Measurements from ENCODE around the gene DDX10. TPM values are rescaled to one million over a fixed set of nuclear protein-coding genes. Genes with fewer than 3 reads are reported as not detected.

Gene DDX10
- total RNA-seq, 4 donors from 2014 or later: 11.5 to 22.0 (median 14.3) TPM

DNA sequence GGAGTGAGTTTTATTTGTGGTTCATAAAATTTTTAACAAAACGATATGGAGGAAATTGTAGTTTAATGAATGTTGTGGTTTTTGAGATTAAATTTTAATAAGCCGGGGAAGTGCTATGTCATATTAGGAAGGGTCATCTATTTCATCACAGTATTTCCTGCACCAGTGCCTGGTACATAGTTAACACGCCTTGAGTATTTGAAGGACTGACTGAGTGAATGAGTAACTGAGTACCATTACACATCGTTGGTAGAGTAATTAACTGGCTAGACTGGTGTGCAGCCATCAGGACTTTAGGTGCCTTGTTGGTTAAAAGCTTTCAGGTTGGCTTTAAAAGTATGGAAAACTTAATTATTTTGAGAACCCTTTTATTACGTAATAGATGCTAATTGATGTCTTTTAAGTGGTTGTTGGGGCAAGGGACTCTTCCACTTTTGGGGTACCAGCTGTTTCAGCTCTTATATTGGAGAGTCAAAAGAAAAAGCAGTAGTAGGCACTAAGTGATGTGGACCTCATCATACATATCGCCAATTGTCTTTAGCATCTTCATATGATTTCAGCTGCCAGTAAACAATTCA lies 101.8 kb downstream of the DDX10 start:
- no peaks in the 10 kb centered on the region for H3K9me3 ChIP-seq
- no peak for TF ChIP-seq EP300 (IDR thresholded peaks at IDR 0.05)
- no peak for TF ChIP-seq POLR2A (IDR thresholded peaks at IDR 0.05; ENCODE audit: low read depth)
- TF ChIP-seq, protein P1, sequence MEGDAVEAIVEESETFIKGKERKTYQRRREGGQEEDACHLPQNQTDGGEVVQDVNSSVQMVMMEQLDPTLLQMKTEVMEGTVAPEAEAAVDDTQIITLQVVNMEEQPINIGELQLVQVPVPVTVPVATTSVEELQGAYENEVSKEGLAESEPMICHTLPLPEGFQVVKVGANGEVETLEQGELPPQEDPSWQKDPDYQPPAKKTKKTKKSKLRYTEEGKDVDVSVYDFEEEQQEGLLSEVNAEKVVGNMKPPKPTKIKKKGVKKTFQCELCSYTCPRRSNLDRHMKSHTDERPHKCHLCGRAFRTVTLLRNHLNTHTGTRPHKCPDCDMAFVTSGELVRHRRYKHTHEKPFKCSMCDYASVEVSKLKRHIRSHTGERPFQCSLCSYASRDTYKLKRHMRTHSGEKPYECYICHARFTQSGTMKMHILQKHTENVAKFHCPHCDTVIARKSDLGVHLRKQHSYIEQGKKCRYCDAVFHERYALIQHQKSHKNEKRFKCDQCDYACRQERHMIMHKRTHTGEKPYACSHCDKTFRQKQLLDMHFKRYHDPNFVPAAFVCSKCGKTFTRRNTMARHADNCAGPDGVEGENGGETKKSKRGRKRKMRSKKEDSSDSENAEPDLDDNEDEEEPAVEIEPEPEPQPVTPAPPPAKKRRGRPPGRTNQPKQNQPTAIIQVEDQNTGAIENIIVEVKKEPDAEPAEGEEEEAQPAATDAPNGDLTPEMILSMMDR (IDR thresholded peaks at IDR 0.05): no peak
- no peak for TF ChIP-seq POLR2AphosphoS5 (IDR thresholded peaks at IDR 0.05)
- no peaks in the 10 kb centered on the region for H3K27me3 ChIP-seq
- no peak for DNase-seq (ENCODE audit: extremely low spot score)
- H3K4me3 ChIP-seq: no peak overlapping the region
- intact Hi-C loops (cut with DNase I): no loop called here
- no peaks in the 10 kb centered on the region for H3K4me1 ChIP-seq
- H3K27ac ChIP-seq (replicated peaks in 1 of 4): no peak overlapping the region
- WGBS: 93% methylated on average over 6 of the region's 6 CpGs
- no peaks in the 10 kb centered on the region for H3K36me3 ChIP-seq

DNA sequence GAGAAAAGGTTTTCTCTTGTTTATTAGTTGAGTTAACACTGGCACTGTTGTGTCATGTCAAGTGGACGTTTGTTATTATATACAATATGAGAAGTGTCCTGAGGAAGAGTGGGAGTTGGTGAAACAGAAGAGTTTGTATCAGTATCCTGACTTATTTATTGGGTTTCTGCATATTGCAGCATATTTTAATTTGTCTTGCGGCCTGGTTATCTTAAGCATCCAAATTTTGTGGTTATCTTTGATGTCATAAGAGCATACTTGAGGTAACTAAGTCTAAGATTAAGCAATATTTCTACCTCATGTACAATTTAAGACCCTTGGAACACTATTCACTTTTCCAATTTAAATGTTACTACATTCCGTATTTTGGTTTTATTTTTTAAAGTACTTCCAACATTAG lies 103.5 kb downstream of the DDX10 start:
- Histone ChIP-seq H3K4me3 (no peak overlapping the region), H3K4me1 (no peaks in the 10 kb centered on the region), H3K36me3 (no peaks in the 10 kb centered on the region), H3K9me3 (no peaks in the 10 kb centered on the region), H3K27me3 (no peaks in the 10 kb centered on the region), H3K27ac (replicated peaks in 1 of 4) (no peak overlapping the region)
- TF ChIP-seq POLR2A (IDR thresholded peaks at IDR 0.05; ENCODE audit: low read depth): no peak
- no peak for TF ChIP-seq POLR2AphosphoS5 (IDR thresholded peaks at IDR 0.05)
- TF ChIP-seq, protein P1 (IDR thresholded peaks at IDR 0.05): no peak
- TF ChIP-seq EP300 (IDR thresholded peaks at IDR 0.05): no peak
- WGBS: 95% methylated on average over 3 of the region's 3 CpGs
- DNase-seq (ENCODE audit: extremely low spot score): no peak
- intact Hi-C loops (cut with DNase I): no loop called here

DNA sequence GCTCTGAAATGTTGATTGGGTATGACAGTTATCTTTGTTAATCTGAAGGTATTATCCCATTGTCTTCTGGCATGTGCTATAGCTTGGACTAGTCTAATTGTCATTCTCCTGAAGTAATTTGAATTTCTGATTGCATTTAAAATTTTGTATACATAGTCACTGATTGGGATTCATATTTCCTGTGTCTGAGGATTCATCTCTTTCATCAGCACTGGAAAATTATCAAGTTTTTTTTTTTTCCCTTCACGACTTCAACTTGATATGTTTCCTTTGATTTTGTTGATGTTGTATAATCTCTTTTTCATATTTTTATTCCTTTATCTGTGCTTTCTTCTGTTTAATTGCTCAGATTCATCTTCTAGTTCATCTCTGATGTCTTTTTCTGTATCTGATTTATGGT lies 104.1 kb downstream of the DDX10 start:
- Histone ChIP-seq H3K9me3 (no peaks in the 10 kb centered on the region), H3K4me3 (no peak overlapping the region), H3K4me1 (peaks cover 0 to 2% (median 0%) of the 10 kb centered on the region in 4 donors), H3K27ac (replicated peaks in 1 of 4) (no peak overlapping the region), H3K27me3 (no peaks in the 10 kb centered on the region), H3K36me3 (no peaks in the 10 kb centered on the region)
- intact Hi-C loops (cut with DNase I): no loop called here
- TF ChIP-seq, protein P1 (IDR thresholded peaks at IDR 0.05): no peak
- TF ChIP-seq EP300 (IDR thresholded peaks at IDR 0.05): no peak
- no peak for TF ChIP-seq POLR2A (IDR thresholded peaks at IDR 0.05; ENCODE audit: low read depth)
- TF ChIP-seq POLR2AphosphoS5 (IDR thresholded peaks at IDR 0.05): no peak
- no peak for DNase-seq (ENCODE audit: extremely low spot score)
- WGBS: 86% methylated on average over 1 of the region's 1 CpG

DNA sequence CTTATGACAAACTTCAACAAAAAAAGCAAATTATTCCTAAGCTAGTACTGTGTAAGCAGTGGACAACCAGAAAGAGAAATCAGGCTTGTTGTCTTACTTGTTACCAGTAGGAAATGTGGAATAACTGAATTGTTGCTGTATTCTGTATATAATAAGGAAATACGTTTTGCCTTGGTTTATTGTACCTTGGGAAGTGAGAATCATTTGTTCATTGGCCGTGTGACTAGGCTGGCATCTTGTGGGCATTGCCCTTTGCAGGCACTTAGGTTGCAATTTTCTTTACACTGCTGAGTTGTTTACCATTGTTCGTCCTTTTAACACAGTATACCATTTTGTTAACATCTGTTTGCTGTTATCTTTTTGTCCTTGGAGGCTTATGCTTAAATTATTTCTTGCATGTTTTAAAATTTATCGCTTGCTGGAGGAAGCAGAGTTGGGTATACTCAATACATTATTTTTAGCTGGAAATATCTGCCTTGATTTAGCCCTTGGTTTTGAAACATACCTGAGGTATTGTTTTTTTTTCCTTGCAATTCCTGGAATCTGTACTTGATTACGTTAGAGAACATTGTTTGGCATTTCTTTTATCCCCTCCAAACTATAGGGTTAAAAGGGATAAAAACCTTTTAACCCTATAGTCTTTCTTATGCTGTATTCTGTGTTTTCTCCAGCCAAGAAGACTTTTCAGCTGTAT lies 109.3 kb downstream of the DDX10 start:
- intact Hi-C loops (cut with DNase I): no loop called here
- no peak for DNase-seq (ENCODE audit: extremely low spot score)
- TF ChIP-seq EP300 (IDR thresholded peaks at IDR 0.05): no peak
- TF ChIP-seq, protein P1 (IDR thresholded peaks at IDR 0.05): no peak
- TF ChIP-seq POLR2A (IDR thresholded peaks at IDR 0.05; ENCODE audit: low read depth): no peak
- TF ChIP-seq POLR2AphosphoS5 (IDR thresholded peaks at IDR 0.05): no peak
- H3K36me3 ChIP-seq: no peaks in the 10 kb centered on the region
- H3K27ac ChIP-seq (replicated peaks in 1 of 4): no peak overlapping the region
- H3K27me3 ChIP-seq: no peaks in the 10 kb centered on the region
- H3K4me3 ChIP-seq: no peak overlapping the region
- H3K4me1 ChIP-seq: peaks cover 0 to 11% (median 0%) of the 10 kb centered on the region in 4 donors
- WGBS: 73% methylated on average over 5 of the region's 5 CpGs
- no peaks in the 10 kb centered on the region for H3K9me3 ChIP-seq
